ENCODE data around the gene SLC25A29.
"Not testable (repeated sequence)": the region's sequence is repeated elsewhere in the genome, so short reads cannot be mapped to it uniquely, and the experiment has no call there.

Gene SLC25A29, protein sequence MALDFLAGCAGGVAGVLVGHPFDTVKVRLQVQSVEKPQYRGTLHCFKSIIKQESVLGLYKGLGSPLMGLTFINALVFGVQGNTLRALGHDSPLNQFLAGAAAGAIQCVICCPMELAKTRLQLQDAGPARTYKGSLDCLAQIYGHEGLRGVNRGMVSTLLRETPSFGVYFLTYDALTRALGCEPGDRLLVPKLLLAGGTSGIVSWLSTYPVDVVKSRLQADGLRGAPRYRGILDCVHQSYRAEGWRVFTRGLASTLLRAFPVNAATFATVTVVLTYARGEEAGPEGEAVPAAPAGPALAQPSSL

DNA sequence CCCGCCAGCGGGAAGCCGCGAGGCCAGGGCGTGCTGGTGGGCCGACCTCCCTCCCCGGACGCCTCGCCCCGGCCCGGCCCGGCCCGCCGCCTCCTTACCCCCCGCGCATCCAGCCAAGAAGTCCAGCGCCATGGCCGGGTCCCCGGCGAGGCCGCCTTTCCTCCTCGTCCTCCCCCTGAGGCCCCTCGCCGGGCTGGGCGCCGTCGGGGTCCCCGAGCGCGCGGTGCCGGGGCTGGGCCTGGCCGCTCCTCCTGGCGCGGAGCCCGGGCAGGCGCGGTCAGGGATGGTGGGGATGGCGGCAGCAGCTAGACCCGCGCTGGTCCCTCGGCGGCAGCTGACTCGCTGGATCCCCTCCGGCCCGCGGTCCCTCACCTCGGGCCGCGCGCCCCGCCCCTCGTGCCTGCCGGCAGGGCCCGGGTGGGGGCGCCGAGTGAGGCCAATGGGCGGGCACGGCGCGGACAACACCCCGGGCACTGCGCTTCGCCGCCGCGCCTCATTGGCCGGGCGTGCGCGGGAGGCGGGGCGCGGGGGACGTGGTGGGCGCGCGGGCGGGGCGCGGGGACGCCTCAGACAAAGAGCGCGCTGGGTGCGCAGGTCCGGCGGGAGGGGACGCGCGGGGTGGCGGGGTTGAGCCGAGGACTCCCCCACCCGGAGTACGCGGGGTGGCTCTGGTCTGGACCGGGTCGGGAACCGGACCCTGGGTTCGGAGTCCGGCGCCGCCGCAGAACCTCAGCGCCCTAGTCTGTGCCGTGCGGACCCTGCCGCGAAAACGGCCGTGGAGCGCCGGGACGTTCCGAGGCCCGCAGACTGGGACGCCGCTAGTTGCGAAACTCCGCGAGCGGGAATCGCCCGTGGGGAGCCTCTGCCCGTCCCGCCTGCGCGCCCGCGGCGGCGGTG lies at the start of gene SLC25A29:
SLC25A29 (minus strand) TSS at position 344 of the 897 bp plus-strand sequence; CDS start at position 132, 212 bp downstream.
- peak within 1 kb of the TSS; percentile 83 for H3K4me3 Mint-ChIP-seq
- peaks cover 49% of the 10 kb centered on the region for H3K4me1 Mint-ChIP-seq
- peak; percentile 91 for ATAC-seq
- DNase-seq (ENCODE audit: low spot score in 2 of 2), result peak; percentile 84 to 87
- H3K36me3 Mint-ChIP-seq, result peaks cover 24% of the 10 kb centered on the region
- H3K27ac Mint-ChIP-seq, result peak within 1 kb of the TSS; percentile 80
- no peaks in the 10 kb centered on the region for H3K9me3 Mint-ChIP-seq

DNA sequence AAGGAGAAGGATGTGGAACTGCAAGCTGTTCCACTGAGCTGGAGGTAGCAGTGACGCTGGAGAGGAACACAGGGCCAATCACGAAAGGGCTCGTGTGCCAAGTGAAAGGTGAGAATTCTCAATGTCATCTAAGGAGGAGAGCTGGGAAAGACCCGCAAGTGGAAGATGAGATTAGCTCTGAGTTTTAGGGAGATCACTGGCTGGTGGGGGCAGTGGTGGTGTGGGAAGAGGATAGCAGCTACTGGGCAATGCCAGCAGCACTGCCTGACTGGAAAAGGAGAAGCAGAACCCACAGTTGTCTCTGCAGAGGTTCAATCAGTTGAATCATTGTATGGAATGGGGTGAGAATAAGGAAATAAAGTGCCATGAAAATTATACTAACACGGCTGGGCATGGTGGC lies 44.7 kb upstream of the SLC25A29 start:
- Mint-ChIP-seq H3K9me3 (no peaks in the 10 kb centered on the region), H3K27ac (peak overlapping the region; percentile 27), H3K36me3 (peaks cover 100% of the 10 kb centered on the region), H3K4me1 (peaks cover 8% of the 10 kb centered on the region), H3K4me3 (no peak overlapping the region)
- no peak for DNase-seq (ENCODE audit: low spot score in 2 of 2)
- ATAC-seq, result no peak

DNA sequence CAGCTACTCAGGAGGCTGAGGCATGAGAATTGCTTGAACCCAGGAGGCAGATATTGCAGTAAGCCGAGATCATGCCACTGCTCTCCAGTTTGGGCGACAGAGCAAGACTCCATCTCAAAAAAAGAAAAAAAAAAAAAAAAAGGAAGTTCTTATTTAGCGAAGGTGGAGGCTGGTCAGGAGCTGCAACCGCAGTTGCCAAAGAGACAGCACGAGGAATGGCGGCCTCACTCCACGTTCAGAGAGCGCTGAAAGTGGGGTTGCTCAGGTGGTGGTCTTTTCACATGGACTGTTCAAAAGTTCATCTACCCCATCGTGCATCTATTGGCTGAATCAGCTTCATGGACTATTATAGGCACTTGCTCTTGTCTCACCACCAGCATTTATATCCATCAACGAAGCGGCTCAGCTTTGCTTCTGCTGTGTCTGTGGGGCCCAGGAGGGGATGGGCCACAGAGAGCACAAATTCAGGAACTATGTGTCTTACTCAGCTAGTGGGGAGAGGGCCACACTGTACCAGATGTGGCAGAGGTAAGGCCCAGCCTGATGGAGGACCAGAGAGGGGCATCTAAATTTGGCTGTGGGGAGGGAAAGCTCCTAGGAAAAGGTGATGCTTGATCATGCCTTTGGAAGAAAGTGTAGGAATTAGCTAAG lies 44.2 kb upstream of the SLC25A29 start:
- Mint-ChIP-seq H3K27ac (peak overlapping the region; percentile 27), H3K9me3 (no peaks in the 10 kb centered on the region), H3K36me3 (peaks cover 100% of the 10 kb centered on the region), H3K4me1 (peaks cover 8% of the 10 kb centered on the region), H3K4me3 (no peak overlapping the region)
- DNase-seq (ENCODE audit: low spot score in 2 of 2), result no peak
- no peak for ATAC-seq

DNA sequence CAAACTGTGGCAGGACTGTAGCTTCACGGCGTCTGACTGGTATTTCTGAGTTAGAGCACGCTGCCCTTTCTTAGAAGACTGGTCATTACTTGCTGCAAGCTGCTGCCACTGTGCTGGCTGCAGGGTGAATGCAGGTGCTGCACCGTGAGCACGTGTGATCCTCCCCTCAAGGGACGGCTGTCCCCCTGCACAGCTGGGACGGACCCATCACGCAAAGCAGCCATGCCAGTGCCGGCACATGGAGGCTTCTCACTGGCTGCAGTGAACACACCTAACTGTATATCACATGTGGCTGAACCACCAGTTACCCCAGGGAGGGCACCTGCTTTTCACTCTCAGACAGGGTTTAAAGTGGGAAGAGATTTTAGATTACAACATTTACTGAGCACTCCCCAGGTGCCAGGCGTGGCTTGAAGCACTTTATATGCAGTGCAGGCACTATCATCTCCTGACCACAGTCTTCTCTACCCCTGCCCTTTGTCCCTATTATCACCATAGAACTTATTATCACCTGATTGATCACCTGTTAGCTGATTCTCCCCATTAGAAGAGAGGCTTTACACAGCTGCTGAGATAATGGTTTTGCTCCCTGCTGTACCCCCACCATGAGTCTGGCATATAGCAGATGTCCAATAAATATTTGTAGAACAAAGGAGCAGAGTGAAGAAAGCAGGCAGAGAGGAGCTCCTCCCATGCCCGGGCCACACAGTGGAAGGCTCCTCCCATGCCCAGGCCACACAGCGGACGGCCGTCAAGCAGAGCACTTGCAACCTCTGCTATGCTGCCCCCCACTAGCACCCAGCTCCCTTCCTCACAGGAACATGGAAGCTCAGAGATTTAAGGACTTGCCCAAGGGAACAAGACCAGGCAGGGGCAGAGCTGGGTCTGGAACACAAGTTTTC lies 42.8 kb upstream of the SLC25A29 start:
- ATAC-seq, result no peak
- Mint-ChIP-seq H3K27ac (peak overlapping the region; percentile 8), H3K9me3 (no peaks in the 10 kb centered on the region), H3K4me1 (peaks cover 8% of the 10 kb centered on the region), H3K4me3 (no peak overlapping the region), H3K36me3 (peaks cover 93% of the 10 kb centered on the region)
- DNase-seq (ENCODE audit: low spot score in 2 of 2), result no peak

DNA sequence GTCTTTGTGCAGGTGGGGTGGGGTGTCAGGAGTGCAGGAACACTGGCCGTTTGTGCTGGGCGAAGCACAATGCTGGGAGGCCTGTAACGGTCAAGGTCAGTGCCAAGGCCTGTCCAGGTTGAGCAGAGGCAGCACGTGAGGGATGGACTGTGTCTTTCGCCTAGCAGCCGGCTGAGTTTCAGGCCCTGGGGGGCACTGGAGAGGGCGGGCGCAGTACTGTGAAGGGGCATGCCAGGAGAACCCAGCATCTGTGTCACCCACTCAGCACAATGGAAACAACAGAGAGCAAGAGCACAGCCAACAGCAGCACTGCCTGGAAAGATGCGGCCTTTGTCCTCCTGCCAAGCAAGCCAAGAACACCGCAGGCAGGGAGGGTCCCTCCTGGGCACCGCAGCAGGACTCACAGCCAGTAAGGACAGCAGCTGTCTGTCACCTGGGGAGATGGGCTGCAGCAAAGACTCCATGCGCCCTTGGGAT lies 42.0 kb upstream of the SLC25A29 start:
- peaks cover 93% of the 10 kb centered on the region for H3K36me3 Mint-ChIP-seq
- no peak for ATAC-seq
- H3K4me3 Mint-ChIP-seq, result no peak overlapping the region
- no peaks in the 10 kb centered on the region for H3K9me3 Mint-ChIP-seq
- H3K4me1 Mint-ChIP-seq, result peaks cover 8% of the 10 kb centered on the region
- DNase-seq (ENCODE audit: low spot score in 2 of 2), result no peak
- peak overlapping the region; percentile 56 for H3K27ac Mint-ChIP-seq

DNA sequence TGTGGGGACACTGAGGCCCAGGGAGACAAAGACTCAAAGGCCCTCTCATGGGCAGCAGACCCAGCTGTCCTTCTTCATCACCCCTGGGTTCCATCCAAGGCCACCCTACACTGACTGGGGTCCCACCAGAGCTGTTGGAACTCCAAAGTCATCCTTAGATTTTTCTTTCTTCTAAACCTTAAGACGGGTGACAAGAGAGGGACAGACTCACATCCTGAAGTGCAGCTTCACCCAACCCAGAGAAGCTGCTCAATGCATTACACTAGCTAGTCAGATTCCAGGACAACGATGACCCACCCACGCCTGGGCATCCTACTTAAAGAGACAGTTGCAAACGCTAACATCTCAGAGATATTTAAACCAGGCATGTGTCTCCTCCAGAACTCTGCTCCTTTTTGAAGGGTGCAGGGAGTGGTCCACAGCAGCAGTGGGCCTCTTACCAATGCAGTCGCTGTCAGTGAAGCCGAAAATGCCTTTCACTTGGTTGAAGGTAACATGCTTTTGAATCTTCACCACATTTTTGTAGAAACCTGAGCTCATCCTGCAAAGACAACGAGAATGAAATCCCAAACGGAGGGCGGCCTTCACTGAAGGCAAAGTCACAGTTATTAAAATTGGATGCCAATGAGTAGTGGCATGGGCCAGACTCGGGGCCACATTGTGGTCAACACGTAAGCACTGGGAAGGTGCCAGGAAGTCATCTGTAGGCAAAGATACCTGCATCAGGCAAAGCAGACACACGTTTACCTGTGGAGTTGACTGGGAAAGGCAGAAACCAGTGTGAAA lies 40.3 kb upstream of the SLC25A29 start:
- Mint-ChIP-seq H3K4me3 (no peak overlapping the region), H3K9me3 (no peaks in the 10 kb centered on the region), H3K27ac (no peak overlapping the region), H3K4me1 (peaks cover 19% of the 10 kb centered on the region), H3K36me3 (peaks cover 93% of the 10 kb centered on the region)
- ATAC-seq, result no peak
- DNase-seq (ENCODE audit: low spot score in 2 of 2), result no peak

DNA sequence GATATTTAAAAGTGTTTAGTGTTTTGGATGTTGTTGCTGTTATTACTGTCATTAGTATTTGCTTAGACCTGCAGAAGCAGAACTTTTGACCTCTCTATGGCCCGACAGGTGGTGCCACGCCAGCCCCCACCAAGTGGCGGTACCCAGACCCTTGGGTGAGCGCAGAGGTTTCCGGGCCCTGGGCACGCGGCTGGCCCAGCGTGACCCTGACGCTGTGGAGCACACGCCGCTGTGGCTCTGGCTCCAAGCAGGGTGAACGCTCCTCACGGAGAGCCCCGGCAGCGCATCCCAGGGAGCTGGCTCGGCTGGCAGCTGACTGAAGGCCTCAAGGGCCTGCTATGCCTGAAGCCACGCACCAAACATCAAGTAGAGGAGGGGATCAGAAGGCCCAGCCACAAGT lies 39.5 kb upstream of the SLC25A29 start:
- Mint-ChIP-seq H3K9me3 (no peaks in the 10 kb centered on the region), H3K27ac (no peak overlapping the region), H3K4me1 (peaks cover 22% of the 10 kb centered on the region), H3K4me3 (no peak overlapping the region), H3K36me3 (peaks cover 93% of the 10 kb centered on the region)
- ATAC-seq, result no peak
- no peak for DNase-seq (ENCODE audit: low spot score in 2 of 2)

DNA sequence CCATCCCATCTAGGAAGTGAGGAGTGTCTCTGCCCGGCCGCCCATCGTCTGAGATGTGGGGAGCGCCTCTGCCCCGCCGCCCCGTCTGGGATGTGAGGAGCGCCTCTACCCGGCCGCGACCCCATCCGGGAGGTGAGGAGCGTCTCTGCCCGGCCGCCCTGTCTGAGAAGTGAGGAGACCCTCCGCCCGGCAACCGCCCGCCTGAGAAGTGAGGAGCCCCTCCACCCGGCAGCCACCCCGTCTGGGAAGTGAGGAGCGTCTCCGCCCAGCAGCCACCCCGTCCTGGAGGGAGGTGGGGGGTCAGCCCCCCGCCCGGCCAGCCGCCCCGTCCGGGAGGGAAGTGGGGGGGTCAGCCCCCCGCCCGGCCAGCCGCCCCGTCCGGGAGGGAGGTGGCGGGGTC lies 38.4 kb upstream of the SLC25A29 start:
- not testable (repeated sequence) for ATAC-seq

DNA sequence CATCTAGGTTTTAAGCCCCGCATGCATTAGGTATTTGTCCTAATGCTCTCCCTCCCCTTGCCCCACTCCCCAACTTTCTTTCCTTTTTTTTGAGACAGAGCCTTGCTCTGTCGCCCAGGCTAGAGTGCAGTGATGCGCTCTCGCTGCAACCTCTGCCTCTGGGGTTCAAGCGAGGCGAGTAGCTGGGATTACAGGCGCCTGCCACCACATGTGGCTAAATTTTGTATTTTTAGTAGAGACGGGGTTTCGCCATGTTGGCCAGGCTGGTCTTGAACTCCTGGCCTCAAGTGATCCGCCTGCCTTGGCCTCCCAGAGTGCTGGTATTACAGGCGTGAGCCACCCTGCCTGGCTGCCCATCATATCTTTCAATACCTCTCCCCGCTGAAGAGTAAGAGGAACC lies 36.6 kb upstream of the SLC25A29 start:
- not testable (repeated sequence) for ATAC-seq; DNase-seq (ENCODE audit: low spot score in 2 of 2); H3K9me3 Mint-ChIP-seq; H3K4me3 Mint-ChIP-seq
- Mint-ChIP-seq H3K27ac (peak overlapping the region; percentile 90), H3K36me3 (peaks cover 93% of the 10 kb centered on the region), H3K4me1 (peaks cover 25% of the 10 kb centered on the region)

More for the DNA sequence above, 38.4 kb upstream of the SLC25A29 start:
- not testable (repeated sequence) for H3K4me3 Mint-ChIP-seq; H3K9me3 Mint-ChIP-seq; H3K27ac Mint-ChIP-seq; DNase-seq (ENCODE audit: low spot score in 2 of 2)
- Mint-ChIP-seq H3K36me3 (peaks cover 93% of the 10 kb centered on the region), H3K4me1 (peaks cover 25% of the 10 kb centered on the region)

DNA sequence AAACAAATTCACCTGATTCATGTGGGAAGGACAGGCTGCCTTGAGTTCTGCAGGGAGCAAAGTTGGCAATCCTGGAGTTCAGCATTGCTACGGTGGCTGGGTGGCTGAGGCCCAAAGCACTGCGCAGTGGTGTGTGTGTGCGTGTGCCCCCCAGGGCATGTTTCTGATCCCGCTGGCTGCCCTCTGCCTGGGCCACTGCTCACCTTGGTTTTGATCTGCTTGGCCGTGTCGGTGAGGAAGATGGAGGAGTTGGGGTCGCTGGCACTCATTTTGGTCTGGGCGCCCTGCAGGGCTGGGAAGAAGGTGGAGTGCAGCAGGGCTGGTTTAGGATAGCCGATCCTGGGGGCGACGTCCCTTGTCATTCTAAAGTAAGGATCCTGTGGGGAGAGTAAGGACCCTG lies 36.0 kb upstream of the SLC25A29 start:
- ATAC-seq (no peak), DNase-seq (ENCODE audit: low spot score in 2 of 2) (no peak)
- H3K9me3 Mint-ChIP-seq, result no peaks in the 10 kb centered on the region
- H3K27ac Mint-ChIP-seq, result peak overlapping the region; percentile 90
- H3K4me1 Mint-ChIP-seq, result peaks cover 26% of the 10 kb centered on the region
- H3K4me3 Mint-ChIP-seq, result no peak overlapping the region
- H3K36me3 Mint-ChIP-seq, result peaks cover 93% of the 10 kb centered on the region

DNA sequence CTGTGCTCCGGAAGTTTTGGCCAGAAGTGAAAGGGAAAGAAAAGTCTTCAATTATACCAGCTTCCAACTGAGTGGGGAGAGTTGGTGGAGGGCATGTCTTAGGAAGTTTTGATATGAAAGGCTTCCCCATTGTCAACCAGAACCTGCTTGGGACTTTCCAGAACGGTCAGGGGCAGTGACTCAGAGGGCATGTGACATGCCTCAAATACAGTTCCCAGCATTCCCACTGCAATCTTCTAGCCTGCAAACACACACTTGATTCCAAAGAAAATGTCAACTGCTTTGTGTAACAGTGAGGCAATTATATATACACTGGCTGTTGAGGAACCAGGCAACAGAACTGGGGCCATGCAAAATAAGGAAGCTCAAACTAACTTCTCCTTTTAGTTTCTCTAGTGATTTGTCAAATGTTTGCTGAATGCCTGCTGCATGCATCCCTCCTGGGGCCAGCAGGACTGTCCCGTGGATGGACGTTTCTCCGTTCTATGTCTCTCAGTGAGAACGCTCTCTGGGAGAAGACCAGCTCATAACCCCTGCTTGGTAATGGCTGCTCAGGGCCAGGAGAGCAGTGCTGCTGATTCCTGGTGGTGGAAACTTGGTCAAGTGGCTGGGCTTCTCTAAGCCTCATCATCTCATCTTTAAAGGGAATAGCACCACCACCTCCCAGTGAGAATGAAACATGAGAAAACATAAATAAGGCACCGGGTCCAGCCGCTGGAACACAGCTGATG lies 35.2 kb upstream of the SLC25A29 start:
- H3K27ac Mint-ChIP-seq, result peak overlapping the region; percentile 90
- H3K4me1 Mint-ChIP-seq, result peaks cover 34% of the 10 kb centered on the region
- ATAC-seq, result peak; percentile 63
- H3K36me3 Mint-ChIP-seq, result peaks cover 93% of the 10 kb centered on the region
- DNase-seq (ENCODE audit: low spot score in 2 of 2), result no peak
- H3K9me3 Mint-ChIP-seq, result no peaks in the 10 kb centered on the region
- H3K4me3 Mint-ChIP-seq, result no peak overlapping the region

DNA sequence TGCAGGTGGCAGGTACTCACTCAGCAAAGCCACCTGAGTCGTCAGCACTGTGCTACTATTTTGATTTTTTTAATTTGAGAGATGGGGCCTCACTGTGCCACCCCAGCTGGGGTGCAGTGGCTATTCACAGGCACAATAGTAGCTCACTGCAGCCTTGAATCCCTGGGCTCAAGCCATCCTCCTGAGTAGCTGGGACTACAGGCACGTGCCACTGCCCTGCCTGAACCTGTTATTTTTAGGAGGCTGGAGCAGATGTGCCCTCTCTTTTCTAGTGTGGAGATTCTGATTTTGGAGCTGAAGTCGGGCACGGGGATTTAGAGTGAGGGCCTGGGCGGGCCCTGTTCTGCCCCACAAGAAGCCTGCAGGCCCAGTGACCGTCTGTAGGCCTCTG lies 34.2 kb upstream of the SLC25A29 start:
- H3K4me3 Mint-ChIP-seq, result no peak overlapping the region
- H3K36me3 Mint-ChIP-seq, result peaks cover 93% of the 10 kb centered on the region
- peaks cover 36% of the 10 kb centered on the region for H3K4me1 Mint-ChIP-seq
- no peak for ATAC-seq
- no peaks in the 10 kb centered on the region for H3K9me3 Mint-ChIP-seq
- peak overlapping the region; percentile 90 for H3K27ac Mint-ChIP-seq
- DNase-seq (ENCODE audit: low spot score in 2 of 2), result no peak

DNA sequence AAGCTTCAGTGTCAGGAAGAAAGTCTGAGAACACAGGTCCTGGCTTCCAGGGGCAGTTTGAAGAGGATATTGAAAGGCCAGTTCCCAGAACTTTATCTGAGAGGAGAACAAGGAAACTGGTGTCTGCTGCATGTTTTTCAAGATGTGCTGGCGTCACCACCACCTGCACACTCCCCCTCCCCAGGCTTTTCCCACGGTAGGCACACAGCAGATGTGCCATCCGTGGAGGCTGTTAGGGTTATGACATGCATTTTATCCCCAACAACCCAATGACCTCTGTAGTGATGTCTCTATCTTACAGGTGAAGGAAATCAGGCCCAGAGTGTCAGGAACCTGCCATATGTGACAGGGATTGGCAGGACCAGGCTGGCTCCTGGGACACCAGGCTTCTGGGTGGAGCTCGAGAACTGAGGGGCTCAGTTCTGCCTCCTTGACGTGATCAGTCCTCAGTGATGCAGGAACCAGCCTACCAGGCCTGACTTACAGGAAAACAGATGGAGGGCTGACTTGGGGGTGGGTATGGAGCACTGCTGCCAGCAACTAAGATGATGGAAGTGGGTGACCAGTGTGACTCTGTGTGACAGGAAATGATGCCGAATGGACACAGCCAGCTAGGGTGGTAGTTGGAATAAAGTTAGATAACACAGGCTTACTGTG lies 33.6 kb upstream of the SLC25A29 start:
- DNase-seq (ENCODE audit: low spot score in 2 of 2) (no peak), ATAC-seq (no peak)
- no peaks in the 10 kb centered on the region for H3K9me3 Mint-ChIP-seq
- peaks cover 98% of the 10 kb centered on the region for H3K36me3 Mint-ChIP-seq
- peak overlapping the region; percentile 90 for H3K27ac Mint-ChIP-seq
- H3K4me1 Mint-ChIP-seq, result peaks cover 36% of the 10 kb centered on the region
- no peak overlapping the region for H3K4me3 Mint-ChIP-seq
